Astrocyte (in vitro differentiated cells and primary cell): ENCODE data around the gene EFTUD2. TPM values are rescaled to one million over a fixed set of nuclear protein-coding genes. Genes with fewer than 3 reads are reported as not detected.
A peak's percentile ranks its signal among the peaks of the same experiment; 100 is the strongest.

Experiments used
- DNase-seq: peaks from one replicate; pipeline ENCODE4 v3.0.0-alpha.2; 2010; ENCODE audit warnings: low read depth
- FAIRE-seq: peaks from 2 replicates; lab custom pipeline; 2011; peaks lifted over from hg19 to GRCh38; lab: Jason Lieb, UNC
- H2AFZ ChIP-seq: 2 replicates; pipeline ENCODE4 v1.6.0; 2012; ENCODE audit warnings: low read depth, low read length, inconsistent platforms
- H3K27ac ChIP-seq: 2 replicates; pipeline ENCODE4 v1.5.1; 2011; ENCODE audit warnings: low read depth, low read length, inconsistent platforms
- H3K27me3 ChIP-seq: 2 replicates; pipeline ENCODE4 v1.6.0; 2011; ENCODE audit warnings: low read length, inconsistent platforms; ENCODE audit not compliant: insufficient read depth
- H3K36me3 ChIP-seq: 2 replicates; pipeline ENCODE4 v1.5.1; 2011; ENCODE audit warnings: low read length, inconsistent platforms; ENCODE audit not compliant: insufficient read depth
- H3K4me1 ChIP-seq: 2 replicates; pipeline ENCODE4 v1.5.1; 2011; ENCODE audit warnings: low read length, inconsistent platforms; ENCODE audit not compliant: insufficient read depth
- H3K4me2 ChIP-seq: 2 replicates; pipeline ENCODE4 v1.6.0; 2012; ENCODE audit warnings: low read length, inconsistent platforms
- H3K4me3 ChIP-seq: 2 replicates; pipeline ENCODE4 v1.5.1; 2011; ENCODE audit warnings: low read depth, mild to moderate bottlenecking, low read length, inconsistent platforms; ENCODE audit not compliant: insufficient read depth
- H3K79me2 ChIP-seq: 2 replicates; pipeline ENCODE4 v1.6.0; 2012; ENCODE audit warnings: mild to moderate bottlenecking, low read length, inconsistent platforms; ENCODE audit not compliant: insufficient read depth
- H3K9ac ChIP-seq: 2 replicates; pipeline ENCODE4 v1.6.0; 2012; ENCODE audit warnings: mild to moderate bottlenecking, low read length, inconsistent platforms
- H3K9me3 ChIP-seq: 2 replicates; pipeline ENCODE4 v1.5.1; 2012; ENCODE audit warnings: low read depth, mild to moderate bottlenecking, low read length, inconsistent platforms; ENCODE audit not compliant: insufficient read depth
- H4K20me1 ChIP-seq: 2 replicates; pipeline ENCODE4 v1.6.0; 2012; ENCODE audit warnings: low read length, inconsistent platforms; ENCODE audit not compliant: insufficient read depth
- H3K27ac Mint-ChIP-seq: one replicate; pipeline ENCODE4 v1.8.0; 2021; ENCODE audit warnings: mild to moderate bottlenecking, mixed read lengths; ENCODE audit not compliant: unreplicated experiment
- H3K27me3 Mint-ChIP-seq: one replicate; pipeline ENCODE4 v1.8.0; 2021; ENCODE audit warnings: low read depth, mixed read lengths; ENCODE audit not compliant: unreplicated experiment
- H3K36me3 Mint-ChIP-seq: one replicate; pipeline ENCODE4 v1.8.0; 2021; ENCODE audit warnings: low read depth, mixed read lengths; ENCODE audit not compliant: unreplicated experiment
- H3K4me1 Mint-ChIP-seq: one replicate; pipeline ENCODE4 v1.8.0; 2021; ENCODE audit warnings: low read depth, mixed read lengths; ENCODE audit not compliant: unreplicated experiment
- H3K4me3 Mint-ChIP-seq: one replicate; pipeline ENCODE4 v1.8.0; 2021; ENCODE audit warnings: mild to moderate bottlenecking, moderate library complexity, mixed read lengths; ENCODE audit not compliant: unreplicated experiment
- H3K9me3 Mint-ChIP-seq: one replicate; pipeline ENCODE4 v1.8.0; 2021; ENCODE audit warnings: mild to moderate bottlenecking, mixed read lengths; ENCODE audit not compliant: unreplicated experiment
- CTCF ChIP-seq: IDR thresholded peaks from 2 replicates; pipeline ENCODE4 v1.5.1; 2011; ENCODE audit warnings: low read depth, mild to moderate bottlenecking, inconsistent platforms, low read length, moderate library complexity; ENCODE audit not compliant: insufficient read depth
- EZH2 ChIP-seq: IDR thresholded peaks from 2 replicates; pipeline ENCODE4 v1.6.1; 2012; ENCODE audit warnings: mild to moderate bottlenecking, low read length, inconsistent platforms; ENCODE audit not compliant: insufficient read depth
- total RNA-seq: library from RNA; stranded (reverse); gene quantifications from 2 replicates; pipeline ENCODE4 v1.2.1, GENCODE V29; 2021

The EFTUD2 gene
- total RNA-seq, 1 donor from 2014 or later: 129 TPM

DNA sequence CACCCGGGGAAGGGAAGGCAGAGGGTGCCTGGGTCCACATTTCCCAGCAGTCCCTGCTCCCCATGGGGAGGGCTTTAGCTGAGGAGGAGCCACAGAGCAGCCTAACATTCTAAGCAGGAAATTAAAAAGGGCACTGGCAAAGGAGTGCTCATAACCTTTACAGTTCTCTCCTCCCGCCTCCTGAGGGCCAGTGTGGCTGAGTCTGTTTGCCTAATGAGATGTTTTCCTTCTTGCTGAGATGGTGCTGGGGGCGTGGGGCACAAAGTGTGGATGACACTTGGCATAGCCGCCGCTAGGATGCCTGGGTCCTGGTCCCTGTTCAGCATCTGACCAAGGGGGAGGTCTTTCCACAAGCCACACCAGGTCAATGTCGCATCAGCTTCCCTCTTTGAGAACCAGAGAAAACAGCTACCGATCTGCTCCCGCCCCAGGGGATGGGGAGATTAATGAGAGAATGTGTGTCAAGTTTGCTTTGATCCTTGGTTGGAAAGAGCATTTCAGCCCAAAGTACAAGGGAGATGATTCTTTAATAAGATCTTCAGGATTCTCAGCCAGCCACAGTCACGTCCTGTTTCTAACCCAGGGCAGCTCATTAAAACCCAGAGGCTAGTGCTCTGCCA, 42.6 kb upstream of the EFTUD2 start:
- Histone ChIP-seq H3K27me3 (no peaks in the 10 kb centered on the region), H3K9ac (no peak overlapping the region), H3K27ac (no peak overlapping the region), H3K36me3 (no peaks in the 10 kb centered on the region), H2AFZ (peak overlapping the region; percentile 39), H3K4me2 (peak overlapping the region; percentile 27), H3K79me2 (peaks cover 99% of the 10 kb centered on the region), H4K20me1 (peaks cover 3% of the 10 kb centered on the region), H3K9me3 (no peaks in the 10 kb centered on the region), H3K4me3 (no peak overlapping the region), H3K4me1 (peaks cover 11% of the 10 kb centered on the region)
- DNase-seq (no peak), FAIRE-seq (no peak)
- H3K9me3 Mint-ChIP-seq: peaks cover 5% of the 10 kb centered on the region
- no peak overlapping the region for H3K4me3 Mint-ChIP-seq
- no peaks in the 10 kb centered on the region for H3K27me3 Mint-ChIP-seq
- no peak for TF ChIP-seq EZH2
- no peak for TF ChIP-seq CTCF
- H3K27ac Mint-ChIP-seq: no peak overlapping the region
- H3K4me1 Mint-ChIP-seq: peaks cover 2% of the 10 kb centered on the region
- H3K36me3 Mint-ChIP-seq: no peaks in the 10 kb centered on the region

- no peak overlapping the region for H3K27ac ChIP-seq
- peaks cover 3% of the 10 kb centered on the region for H4K20me1 ChIP-seq
- H3K36me3 ChIP-seq: peaks cover 2% of the 10 kb centered on the region
- H3K9ac ChIP-seq: no peak overlapping the region
- H3K36me3 Mint-ChIP-seq: no peaks in the 10 kb centered on the region
- no peaks in the 10 kb centered on the region for H3K9me3 ChIP-seq
- H3K27me3 Mint-ChIP-seq: no peaks in the 10 kb centered on the region
- H3K4me1 ChIP-seq: peaks cover 11% of the 10 kb centered on the region
- no peak for FAIRE-seq
- TF ChIP-seq CTCF: no peak
- TF ChIP-seq EZH2: no peak
- H3K27ac Mint-ChIP-seq: no peak overlapping the region
- H3K4me2 ChIP-seq: peak overlapping the region; percentile 38
- H3K79me2 ChIP-seq: peaks cover 95% of the 10 kb centered on the region
- DNase-seq: no peak
- H3K27me3 ChIP-seq: no peaks in the 10 kb centered on the region
- H3K9me3 Mint-ChIP-seq: peaks cover 5% of the 10 kb centered on the region
- no peak overlapping the region for H2AFZ ChIP-seq
- no peak overlapping the region for H3K4me3 Mint-ChIP-seq
- H3K4me1 Mint-ChIP-seq: peaks cover 2% of the 10 kb centered on the region
- no peak overlapping the region for H3K4me3 ChIP-seq
Observed at GRCh38 chr17:44940768-44941167, 41.5 kb upstream of the EFTUD2 start.

DNA sequence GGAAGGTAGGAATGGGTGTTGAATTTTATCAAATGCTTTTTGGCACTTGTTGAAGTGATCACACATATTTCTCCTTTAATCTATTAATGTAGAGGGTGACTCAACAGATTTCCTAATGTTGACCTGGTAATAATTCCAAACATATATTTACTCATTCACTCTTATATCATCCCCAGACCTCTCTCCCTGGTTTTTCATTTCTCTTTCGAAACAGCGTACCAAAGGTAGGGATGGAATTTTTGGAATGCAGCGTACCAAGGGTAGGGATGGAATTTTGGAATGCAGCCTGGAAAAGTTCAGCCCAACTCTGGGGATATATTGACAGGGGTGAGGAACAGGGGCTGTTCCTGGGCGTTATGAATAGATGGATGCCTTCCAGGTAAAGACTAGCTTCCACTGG, 41.1 kb upstream of the EFTUD2 start:
- peaks cover 1% of the 10 kb centered on the region for H3K27me3 Mint-ChIP-seq
- no peaks in the 10 kb centered on the region for H3K36me3 Mint-ChIP-seq
- H3K27ac Mint-ChIP-seq: no peak overlapping the region
- FAIRE-seq: no peak
- H3K4me1 ChIP-seq: peaks cover 11% of the 10 kb centered on the region
- no peaks in the 10 kb centered on the region for H3K9me3 ChIP-seq
- H3K4me2 ChIP-seq: peak overlapping the region; percentile 38
- H2AFZ ChIP-seq: no peak overlapping the region
- no peak overlapping the region for H3K4me3 ChIP-seq
- H3K79me2 ChIP-seq: peaks cover 95% of the 10 kb centered on the region
- H3K9me3 Mint-ChIP-seq: peaks cover 5% of the 10 kb centered on the region
- TF ChIP-seq CTCF (no peak), EZH2 (no peak)
- peaks cover 3% of the 10 kb centered on the region for H3K36me3 ChIP-seq
- peaks cover 2% of the 10 kb centered on the region for H3K4me1 Mint-ChIP-seq
- H3K27me3 ChIP-seq: no peaks in the 10 kb centered on the region
- H3K27ac ChIP-seq: no peak overlapping the region
- no peak overlapping the region for H3K9ac ChIP-seq
- DNase-seq: peak; percentile 60
- peaks cover 3% of the 10 kb centered on the region for H4K20me1 ChIP-seq
- no peak overlapping the region for H3K4me3 Mint-ChIP-seq
